GM21528 (cell line): ENCODE data around the gene VSIR.

Experiments
- ATAC-seq: cut with Tn5 transposase; IDR thresholded peaks from one replicate; pipeline ENCODE4 v1.9.1; 2021; ENCODE audit warnings: mild to moderate bottlenecking, moderate library complexity; ENCODE audit not compliant: unreplicated experiment, low FRiP score

The VSIR gene

DNA sequence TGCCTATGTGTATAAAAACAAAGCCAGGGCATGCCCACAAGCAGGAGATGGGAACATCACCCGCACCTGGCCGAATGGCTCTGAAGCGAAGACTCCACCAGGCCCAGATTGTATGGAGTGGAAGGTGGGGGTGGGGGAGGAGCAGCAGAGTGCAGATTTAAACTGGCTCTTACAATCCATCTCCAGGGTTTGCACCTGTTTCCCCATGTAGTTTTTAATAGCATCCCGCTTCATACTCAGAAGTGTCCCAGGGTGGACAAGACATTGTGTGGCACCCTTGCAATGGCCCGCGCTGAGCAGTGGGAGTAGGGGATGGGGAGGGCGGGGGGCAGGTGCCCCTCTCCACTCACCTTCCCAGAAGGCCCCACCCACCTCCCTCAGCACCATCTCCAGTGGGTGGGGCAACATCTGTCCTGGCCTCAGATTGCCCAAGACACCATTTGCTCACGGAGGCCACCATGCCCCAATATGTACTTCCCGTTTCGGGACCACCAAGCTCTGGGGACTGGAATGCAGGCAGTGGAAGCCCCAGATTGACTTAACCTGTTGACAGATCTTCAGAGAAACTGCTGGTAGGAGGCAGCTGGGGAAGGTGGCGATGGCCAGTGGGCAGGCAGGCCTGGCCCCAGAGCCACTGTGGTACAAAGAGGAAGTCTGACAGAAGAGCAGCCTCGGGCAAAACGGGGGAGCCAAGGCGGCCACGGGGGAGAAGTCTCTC lies 23.0 kb downstream of the VSIR start:
- ATAC-seq = no peak

DNA sequence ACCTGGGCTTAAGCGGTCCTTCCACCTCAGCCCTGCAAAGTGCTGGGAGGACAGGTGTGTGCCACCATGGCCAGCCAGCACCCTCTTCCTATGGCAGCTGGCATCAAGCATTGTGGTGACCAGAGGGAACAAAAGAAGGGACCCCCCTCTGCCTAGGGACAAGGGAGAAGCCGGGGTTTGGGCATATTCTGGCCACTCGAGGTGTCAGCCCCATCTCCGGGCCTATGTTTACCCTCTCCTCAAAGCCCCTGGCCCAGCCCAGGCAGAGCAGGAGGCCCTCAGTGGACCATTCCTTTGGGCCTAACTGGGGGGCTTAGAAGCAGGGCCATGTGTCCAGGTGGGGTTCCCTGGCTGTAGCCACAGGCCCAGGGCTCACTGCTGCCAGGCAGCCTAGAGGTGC lies 23.9 kb downstream of the VSIR start:
- no peak for ATAC-seq

DNA sequence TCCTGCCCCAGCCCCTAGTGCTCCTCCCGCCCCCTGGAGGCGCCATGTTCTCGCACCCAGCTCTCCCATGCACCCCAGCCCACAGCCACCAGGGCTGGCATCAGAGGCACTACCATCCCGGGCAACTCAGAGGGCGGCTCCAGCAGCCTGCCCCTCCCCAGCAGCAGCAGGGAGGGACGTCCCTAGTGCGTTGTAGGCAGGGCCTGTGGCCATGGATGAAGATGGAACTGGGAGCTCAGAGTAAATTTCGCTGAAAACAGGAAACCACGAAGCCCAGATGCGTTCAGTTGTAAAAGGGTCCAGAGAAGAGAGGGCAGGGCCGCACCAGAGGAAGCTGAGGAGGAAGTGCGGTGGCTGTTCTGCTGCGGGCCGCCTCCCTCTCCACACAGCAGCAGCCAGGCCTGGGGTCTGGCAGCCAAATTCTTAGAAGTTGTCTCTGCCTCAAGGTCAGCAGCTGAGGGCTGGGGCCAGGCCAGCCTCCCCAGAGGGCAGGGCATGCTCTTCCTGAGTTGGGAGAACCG lies 24.6 kb downstream of the VSIR start:
- no peak for ATAC-seq

DNA sequence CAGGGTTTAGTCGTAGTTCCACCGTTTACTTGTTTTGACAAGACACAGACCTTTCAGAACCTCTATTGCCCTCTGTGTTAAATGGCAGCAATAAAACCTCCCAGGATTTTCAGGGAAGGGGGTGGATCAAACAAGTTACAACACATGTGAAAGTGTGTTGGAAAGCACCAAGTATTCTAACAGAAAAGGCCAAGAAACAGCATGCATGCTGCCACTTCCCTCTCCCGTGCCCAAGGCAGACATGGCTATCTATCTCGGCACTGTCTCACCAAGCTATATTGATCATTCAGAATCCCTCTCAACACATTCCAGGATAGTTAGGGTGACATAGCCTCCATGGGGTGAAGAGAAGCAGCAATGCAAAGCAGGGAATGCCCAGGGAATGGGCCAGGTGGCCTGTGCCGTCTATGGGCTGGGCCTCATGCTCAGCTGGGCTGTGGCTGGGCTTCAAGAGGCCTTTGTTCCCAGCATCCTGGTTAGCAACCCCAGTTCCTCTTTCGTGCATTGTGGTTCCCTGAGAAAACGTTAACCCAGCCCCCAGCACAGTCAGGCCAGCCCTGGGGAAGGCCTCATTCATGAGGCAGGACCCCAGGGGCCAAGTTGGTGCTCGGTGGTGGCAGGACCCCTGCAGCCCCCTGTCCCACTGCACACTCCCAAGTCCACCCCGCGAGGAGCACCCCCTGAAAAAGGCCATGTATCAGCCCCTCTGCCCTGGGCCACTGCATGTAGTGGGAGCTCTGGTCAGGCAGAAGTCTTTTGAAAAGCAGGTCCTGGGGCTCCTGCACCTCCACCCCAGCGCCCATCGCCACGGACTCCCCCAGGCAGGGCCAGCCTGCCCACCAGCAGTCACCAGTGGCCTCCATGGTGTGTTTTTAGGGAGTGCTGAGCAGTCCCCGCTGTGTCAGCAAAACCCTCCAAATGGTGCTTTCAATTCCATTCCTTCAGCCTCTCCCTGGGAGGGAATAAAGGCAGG lies 25.5 kb downstream of the VSIR start:
- ATAC-seq = no peak

DNA sequence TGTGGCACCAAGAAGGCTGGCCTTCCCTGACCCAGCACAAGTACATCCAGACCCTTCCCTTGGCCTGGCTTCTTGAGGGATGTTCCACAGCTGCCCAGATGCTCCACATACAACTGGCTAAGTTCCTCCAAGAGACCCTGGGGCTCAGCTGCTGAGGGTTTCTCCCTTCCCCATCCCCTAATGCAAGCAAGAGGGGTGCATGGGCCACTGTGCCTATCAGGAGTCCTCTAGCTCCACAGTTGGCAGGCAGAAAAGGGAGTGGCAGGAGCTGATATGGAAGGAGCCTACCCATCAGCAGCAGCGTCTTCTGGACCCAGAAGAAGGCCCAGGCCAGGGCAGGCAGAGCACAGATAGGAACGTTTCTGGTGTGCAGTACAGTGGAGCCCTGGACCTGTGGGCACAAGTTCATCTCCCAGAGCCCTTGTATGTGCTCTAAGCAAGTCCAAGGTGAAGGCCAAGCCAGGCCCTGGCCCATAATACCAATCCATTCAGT lies 26.2 kb downstream of the VSIR start:
- ATAC-seq = no peak

DNA sequence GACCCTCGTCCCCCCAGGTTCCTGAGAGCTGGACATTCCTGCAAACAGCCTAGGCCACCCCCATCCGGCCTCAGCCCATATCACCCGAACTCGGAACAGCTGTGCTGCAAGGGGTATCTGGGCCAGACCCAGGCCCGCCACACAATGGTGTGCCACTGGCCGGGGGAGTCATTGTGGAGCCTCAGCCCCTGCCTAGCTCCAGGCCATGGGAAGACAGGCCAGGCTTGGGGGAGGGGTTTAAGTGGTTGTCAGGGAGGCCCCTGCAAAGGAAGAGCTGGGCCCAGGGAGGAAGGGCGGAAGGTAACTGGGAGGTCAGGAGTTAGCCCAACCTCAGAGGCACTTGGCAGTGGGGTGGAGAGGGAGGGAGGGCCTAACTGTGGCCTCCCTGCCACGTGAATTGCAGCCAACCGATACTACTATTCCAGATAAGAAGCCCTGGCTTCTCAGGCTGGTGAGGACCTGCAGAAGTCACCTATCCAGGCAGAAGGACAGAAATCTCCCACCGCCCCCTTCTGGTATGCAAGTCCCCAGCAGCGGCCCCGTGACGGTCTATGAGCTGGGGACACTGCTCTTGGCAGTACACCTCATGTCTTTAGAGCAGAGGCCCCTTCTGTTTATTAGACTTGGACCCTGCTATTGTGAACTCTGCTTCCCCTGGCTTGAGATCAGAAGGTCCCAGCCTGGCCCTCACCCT lies 26.8 kb downstream of the VSIR start:
- no peak for ATAC-seq

DNA sequence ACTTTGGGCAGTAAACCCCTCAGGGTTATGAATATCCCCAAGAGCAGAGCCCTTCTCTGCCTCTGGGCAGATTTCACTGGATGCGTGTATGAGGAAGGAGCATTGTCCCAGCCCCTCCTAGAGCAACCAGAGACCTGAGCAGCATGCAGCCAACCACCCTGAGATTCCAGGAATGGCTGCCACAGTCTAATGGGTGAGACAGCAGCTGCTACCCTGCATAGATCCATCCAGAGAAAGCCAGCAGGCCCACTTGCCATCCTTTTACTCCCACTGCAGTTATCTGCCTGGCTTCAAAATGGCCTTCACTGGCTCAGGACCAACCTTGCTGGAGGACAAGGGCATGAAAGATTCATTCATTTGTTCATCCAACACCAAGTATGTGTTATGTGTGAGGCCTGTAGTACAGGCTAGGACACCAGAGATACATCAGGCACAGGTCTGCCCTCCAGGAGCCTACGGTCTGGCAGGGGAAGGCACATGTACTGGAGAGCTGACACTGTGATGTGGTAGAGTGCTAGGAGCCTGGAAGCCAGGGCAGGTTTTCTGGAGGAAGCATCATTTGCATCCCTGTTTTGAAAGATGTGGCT lies 27.6 kb downstream of the VSIR start:
- ATAC-seq = no peak

DNA sequence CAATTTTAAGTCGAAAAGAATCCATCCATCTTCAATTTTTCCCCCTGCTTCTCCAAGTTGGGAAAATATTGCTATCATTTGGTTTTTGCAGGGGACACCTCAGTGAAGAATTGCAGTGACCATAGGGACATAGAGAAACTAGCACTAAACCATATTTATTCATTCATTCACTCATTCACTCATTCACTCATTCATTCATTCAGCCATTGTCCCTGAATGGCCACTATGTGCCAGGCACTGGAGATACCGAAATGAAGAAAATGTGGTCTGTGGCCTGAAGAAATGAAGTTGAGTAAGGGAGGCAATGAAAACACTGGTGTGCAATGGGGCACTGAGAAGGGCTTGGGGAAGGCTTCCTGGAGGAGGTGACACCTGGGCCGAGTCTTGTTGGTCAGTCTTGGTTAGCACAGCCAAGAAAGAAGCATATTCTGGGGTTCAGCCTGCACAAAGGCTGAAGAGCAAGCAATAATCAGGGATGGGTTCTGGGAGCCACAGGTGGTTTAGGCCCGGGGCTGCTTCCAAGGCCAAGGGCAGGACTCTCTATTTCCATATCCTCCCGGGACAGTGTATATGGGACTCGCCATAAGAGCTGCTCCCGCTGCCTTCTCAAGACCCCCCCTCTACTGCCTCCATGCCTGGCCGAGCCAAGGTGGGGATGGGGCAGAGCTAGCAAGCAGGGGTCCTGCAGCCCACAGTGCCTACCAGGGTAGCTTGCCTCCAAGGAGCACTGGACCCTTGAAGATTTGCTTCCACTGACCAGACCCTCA lies 28.2 kb downstream of the VSIR start:
- ATAC-seq = no peak

DNA sequence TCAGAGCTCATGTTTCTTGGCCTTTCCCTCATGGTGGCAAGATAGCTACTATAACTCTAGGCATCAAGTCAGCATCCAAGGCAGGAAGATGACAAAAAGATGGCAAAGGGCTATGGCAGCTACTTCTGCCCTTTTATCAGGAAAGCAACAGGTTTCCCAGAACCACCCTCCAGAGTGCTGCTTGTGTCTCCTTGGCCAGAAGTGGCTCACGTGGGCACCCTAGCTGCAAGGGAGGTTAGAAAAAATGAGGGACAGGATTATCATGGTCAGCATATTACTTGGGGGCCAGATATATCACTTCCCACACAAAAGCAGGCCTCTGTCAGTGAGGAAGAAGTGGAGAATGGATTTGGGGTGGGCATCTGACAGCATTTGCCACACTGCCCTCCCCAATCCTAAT lies 29.5 kb downstream of the VSIR start:
- ATAC-seq = no peak

DNA sequence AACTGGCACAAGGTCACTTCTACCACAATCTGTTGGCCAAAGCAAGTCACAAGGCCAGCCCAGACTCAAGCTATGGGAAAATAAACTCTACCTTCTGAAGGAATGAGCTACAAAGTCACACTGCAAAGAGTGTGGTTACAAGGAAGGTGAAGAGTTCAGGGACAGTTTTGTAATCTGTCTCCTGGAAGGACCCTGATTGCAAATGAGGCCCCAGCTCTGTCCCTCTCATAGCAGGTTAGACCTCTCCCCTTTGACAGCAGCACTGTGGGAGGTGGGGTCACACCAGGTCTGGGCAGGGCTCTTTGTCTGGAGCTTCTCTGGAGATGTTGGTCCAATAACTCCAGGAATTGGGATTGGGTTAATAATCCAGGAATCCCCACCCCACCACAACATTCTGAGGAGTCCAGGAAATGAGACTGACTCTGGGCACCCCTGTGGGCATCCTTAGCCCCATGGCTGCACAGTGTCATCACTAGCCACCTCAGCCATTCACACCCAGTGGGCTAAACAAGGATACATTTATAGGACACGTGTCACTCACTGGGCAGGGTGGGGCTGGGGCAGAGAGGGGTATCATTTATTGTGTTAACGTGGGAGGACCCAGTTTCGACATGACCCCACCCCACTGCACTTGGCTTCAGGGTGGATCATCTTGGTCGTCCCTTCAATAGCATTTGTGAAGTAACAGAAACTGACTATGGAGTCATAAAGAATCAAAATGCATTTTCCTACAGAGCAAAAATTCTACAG lies 30.1 kb downstream of the VSIR start:
- ATAC-seq = no peak

DNA sequence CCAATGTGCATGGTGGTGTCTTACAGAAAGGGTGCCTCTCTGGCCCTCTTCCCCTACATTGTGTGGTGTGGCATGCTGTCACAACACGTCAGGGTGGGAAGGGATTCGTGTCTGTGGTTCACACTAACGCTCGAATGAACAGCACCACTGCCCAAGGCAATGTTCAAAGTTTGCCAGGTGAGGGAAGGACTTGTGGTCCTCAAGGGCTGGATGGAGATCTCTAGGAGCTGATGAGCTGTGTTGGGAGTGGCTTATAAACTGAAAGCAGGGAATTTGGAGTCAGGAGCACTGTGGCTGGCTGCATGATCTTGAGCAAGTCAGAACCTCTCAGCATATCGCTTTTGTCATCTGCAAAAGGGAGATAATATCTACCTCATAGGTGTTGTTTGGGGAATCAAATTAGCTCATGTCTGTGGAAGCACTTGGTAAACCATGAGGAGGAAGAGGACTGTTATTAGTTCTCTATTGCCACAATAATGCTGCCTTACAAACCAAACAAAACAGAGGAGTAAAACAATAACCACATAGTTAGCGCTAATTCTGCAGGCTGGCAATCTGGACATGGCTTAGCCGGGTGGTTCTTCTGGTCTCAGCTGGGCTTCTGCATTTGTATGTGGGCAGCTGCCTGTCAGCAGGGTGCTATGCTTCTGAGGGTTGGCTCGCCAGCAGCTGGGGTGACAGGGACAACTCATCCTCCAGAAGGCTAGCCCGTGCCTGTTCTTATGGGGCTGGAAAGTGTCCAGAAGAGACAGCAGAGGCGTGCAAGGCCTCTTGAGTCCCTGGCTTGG lies 30.8 kb downstream of the VSIR start:
- no peak for ATAC-seq

DNA sequence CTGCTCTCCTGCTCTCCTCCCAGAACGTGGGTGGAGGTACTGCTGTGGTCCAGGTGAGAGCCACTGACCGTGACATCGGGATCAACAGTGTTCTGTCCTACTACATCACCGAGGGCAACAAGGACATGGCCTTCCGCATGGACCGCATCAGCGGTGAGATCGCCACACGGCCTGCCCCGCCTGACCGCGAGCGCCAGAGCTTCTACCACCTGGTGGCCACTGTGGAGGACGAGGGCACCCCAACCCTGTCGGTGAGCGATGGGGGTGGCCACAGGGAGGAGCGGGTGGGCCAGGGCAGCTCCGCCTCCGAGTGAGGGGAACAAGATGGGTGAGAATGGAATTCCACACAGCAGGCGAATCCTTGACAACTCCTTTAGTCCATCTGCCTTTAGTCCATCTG lies 31.6 kb downstream of the VSIR start:
- ATAC-seq = no peak

DNA sequence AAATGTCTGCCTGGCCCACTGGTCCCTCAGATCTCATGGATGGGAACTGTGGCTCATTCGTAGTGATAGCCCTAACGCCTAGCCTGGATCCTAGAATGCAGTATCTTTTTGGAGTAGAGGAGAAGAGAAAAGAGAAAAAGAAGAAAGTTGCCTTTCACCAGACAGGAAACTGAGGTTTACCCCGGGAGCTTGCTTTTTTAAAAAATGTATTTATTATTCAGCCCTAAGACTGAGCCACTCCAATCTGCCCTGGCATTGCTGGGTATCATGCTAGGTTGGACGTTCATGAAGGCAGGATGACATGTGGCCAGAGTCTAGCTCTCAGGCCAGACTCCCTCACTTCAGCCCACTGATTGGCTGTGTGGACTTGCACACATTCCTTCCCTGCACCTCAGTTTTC lies 32.3 kb downstream of the VSIR start:
- ATAC-seq = no peak

DNA sequence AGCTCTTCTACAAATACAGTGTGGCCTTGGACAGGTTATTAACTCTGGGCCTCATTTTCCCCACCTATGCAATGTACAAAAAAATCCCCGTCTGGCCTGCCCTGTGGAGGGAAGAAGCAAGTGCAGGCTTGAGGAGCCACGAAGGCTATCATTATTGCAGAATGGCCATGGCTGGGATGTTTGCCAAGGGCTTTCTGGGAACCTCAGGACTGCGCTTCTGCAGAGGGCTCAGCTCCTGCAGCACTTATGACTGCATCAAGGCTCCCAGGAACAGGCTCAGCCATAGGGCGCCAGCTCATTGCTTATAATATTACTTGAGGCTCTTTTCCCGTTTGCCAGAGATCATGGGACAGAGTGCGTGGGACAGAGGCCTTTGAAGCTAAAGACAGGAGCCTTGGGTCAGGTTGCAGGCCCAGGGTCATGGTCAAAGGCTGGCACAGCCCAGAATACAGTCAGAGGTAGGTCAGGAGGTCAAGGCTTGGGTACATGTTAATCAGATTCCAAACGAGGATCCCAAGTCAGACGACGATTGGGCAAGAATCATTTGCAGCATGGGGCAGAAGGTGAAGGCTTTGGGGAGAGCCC lies 33.2 kb downstream of the VSIR start:
- no peak for ATAC-seq

DNA sequence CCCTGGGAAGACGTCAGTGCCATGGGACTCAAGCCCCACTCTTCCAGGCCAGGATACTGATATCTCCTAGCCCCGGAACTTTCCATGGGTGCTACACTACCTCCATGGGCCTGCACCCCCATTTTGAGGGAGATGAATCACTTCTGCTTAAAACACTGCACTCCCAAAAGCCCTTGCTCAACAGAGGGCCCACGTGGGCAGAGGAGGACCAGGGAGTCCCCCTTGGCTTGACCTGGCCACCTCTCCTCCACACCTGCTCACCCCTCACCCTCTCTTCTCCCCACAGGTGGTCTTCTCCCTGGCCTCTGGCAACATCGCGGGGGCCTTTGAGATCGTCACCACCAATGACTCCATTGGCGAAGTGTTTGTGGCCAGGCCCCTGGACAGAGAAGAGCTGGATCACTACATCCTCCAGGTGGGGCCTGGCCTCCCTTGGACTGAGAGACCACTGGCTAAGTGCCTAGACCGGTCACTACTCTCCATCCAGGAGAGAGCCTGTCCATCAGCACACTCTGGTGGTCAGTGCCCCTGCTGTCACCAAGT lies 33.9 kb downstream of the VSIR start:
- no peak for ATAC-seq

DNA sequence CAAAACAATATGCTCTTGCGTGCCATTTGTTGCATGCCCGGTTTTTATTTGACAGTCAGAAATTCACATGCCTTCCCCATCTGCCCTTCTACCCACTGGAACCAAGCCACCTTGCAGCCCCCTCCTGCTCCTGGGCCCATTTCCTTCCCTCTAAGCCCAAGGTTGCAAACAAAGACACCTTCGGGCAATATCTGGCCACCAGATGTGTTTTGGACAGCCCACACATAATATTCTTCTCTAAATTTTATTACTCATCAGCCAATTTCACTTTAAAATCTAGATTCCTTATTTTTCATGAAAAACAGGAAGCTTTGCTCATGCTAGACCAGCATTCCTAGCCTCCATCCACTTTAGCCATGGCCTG lies 35.5 kb downstream of the VSIR start:
- no peak for ATAC-seq

DNA sequence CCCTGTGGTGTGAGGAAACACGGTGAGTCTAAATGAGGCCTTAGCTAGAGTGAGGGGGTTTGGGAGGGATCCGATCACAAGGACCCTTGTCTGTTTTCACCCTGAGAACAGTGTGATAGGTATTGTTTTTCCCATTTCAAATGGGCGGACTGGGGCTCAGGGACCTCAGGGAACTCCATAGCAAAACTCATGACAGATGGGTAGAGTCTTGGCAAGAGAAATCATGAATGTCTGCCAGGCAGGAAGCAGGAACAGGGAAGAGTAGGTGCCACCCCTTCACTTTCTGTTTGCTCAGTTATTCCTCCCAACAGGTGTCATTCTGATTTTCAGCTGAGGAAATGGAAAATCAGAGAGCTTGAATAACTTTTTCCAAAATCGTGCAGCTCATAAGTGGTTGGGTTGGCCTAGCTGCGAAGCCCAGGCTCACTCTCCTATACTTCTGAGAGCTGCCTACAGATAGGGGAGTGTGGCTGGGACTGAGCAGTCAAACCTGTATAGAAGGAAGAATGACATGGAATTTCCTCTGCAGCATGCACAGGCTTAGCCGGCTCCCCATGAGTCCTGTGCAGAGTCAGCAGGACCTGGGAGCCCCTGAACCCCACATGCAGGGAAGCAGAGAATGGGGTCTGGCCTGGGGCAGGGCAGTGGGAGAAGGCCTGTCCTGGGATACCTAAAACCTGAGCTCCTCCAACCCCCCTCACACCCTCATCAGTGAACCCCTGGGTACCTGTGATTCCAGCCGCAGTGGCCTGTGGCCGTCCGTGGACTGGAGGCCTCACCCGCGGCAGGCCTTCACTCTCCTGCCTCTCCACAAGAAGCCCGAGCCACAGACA lies 36.1 kb downstream of the VSIR start:
- ATAC-seq = no peak
